SIG-M5 treated with dmso at 0.1 percent for 504 hours (cell line): ENCODE data around the gene ATP8B3.

Source experiments
- DNase-seq: peaks from one replicate; lab custom pipeline; 2025; ENCODE audit not compliant: unreplicated experiment; lab: John Stamatoyannopoulos, UW

ATP8B3 gene

DNA sequence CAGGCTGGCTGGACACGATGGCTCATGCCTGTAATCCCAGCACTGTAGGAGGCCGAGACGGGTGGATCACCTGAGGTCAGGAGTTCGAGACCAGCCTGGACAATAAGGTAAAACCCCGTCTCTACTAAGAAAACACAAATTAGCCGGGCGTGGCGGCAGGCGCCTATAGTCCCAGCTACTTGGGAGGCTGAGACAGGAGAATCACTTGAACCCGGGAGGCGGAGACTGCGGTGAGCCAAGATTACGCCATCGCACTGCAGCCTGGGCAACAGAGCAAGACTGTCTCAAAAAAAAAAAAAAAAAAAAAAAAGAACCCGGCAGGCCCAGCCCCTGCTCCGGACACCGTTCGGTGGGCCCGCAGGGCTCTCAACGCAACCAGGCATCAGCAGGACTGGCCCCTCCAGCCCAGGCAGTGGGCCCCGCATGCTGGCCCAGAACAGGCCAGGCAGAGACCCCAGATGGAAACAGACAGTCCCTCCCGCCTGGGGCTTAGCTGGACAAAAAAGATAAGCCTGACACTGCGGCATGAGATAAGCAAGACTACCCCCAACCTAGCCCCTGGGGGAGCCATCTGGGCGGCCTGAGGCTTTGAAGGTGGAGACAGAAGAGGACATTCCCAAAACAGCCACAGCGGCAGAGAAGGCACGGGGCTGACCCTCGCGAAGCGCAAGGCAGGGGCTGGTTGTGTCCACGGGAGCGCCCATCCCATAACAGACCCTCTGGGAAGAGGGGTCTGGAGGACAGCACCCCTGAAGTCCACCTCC is 24.6 kb upstream of the ATP8B3 start:
- no peak for DNase-seq

DNA sequence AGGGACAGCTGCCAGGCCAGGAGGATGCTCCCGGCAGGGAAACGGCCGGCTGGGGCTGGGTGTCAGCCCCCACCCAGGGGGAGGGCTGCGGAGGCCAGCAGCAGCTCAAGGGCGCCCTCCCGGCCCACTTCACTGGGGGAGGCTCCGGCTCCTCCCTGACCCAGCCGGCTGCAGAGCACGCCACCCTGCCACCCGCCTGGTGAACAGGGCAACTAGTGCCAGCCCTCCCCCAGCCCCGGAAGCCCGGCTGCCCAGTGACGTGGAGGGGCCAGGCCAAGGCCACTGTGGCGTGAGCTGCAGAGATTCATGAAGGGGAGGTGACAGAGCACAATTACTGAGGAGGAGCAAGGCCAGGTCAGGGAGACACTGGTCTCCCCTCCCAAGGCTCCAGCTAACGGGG is 21.5 kb upstream of the ATP8B3 start:
- no peak for DNase-seq

DNA sequence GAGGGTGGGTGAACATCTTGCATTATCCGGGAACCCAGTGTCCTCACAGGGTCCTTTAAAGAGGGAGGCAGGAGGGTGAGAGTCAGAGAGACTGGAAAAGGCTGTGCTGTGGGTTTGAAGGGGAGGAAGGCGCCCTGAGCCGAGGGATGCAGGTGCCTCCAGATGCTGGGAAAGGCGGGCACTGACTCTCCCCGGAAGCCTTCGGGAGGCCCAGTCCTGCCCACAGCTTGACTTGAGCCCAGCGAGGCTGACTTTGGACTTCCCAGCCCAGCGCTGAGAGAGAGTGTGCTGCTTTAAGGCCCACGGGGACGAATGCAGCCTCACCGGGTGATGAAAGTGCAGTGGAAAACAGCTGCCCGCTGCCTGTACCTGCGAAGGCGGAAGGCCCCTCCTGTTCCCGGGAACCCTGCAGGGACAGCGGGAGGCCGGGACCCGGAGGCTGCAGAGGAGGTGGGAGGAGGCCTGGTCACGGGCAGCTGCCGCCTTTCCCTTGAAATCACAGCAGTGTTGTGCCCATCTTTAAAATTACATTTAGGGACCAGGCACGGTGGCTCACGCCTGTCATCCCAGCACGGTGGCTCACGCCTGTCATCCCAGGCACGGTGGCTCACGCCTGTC is 20.1 kb upstream of the ATP8B3 start:
- no peak for DNase-seq

DNA sequence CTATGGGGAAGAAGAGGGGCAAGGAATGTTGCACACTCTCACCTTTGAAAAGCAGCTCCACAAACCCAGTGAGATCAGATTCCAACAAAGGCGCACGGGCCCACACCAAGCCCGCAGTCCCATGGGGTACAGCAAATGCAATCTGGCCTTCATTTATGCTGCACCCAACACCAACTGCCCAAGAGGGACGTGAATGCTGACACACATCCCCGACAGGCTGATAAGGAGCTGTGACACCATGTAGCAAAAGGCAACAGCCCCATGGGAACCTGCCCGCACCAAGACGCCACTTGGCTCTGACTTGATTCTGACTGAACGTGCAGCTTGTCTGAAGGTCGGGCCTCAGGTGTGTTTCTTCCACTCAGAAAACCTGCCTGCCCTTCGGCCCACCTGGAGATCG is 18.9 kb upstream of the ATP8B3 start:
- DNase-seq: no peak

DNA sequence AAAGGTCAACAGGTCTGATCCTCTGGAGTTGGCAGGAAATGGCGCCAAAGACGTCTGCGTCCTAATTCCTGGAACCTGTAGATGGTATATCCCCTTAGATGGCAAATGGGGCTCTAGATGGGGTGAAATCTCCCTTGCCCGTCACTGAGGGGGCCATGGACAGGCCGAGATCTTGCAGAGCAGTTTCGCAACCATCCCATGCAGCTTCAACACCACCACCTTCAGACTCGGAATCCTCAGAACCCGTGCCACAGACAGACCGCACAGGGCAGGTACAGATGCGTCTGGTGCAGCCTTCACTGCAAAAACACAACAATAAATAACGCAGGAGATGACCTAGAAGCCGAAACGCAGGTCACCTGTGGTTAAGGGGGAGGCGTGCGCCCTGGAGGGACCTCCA is 18.5 kb upstream of the ATP8B3 start:
- DNase-seq: no peak

DNA sequence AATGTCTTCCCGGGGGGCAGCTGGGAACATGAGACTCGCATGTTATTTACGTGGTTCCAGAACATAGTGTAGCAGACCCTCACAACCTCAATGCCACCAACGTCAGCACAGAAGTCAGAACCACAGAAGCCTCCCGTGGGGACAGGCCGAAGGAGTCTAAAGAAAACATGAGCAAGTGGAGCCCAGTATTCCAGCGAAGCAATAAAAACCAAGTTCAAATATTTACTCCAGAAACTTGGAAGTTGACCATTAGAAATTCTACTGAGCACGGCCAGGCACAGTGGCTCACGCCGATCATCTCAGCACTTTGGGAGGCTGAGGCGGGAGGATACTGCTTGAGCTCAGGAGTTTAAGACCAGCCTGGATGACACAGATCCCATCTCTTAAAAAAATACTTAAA is 17.9 kb upstream of the ATP8B3 start:
- DNase-seq: no peak

DNA sequence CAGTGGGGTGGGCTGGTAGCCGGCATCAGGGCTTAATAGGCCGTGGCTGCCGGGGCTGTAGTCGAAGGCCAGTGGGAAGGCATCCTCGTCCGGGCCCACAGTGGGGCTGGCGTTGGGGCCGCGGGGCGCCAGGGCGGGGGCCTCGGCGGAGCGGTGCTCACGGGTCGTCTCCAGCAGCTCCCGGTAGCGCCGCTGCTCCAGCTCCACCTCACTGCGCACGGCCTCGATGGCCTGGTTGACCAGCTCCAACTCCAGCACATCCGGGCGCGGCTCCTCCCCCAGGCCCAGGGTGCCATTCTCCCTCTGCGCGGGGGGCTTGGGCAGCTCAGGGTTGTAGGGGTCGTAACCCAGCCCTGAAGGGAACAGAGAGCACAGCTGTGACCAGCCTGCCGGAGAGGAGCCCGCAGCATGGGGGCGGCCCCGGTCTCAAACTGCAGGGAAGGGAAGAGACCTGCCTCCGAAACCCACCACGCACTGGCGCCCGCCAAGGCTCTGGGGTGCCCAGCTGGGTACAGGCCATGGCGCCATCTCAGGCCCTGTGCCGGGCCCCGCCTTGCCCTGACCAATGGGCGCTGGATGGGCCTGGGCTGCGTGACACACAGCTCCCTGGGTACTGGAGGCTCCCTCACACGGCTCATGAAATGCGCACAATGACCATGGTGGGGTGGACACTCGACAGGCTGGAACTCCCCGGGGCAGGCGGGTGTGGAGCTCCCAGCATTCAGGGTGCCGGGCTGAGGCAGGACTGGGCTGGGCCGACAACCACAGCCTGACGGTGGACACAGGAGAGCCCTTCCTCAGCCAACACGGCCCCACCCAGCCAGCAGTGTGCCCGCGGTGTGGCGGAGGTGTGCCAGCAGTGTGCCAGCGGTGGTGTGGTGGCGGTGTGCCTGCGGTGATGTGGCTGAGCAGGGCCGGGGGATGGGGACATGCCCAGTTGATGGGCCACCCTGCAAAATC is 16.5 kb upstream of the ATP8B3 start:
- DNase-seq: no peak

DNA sequence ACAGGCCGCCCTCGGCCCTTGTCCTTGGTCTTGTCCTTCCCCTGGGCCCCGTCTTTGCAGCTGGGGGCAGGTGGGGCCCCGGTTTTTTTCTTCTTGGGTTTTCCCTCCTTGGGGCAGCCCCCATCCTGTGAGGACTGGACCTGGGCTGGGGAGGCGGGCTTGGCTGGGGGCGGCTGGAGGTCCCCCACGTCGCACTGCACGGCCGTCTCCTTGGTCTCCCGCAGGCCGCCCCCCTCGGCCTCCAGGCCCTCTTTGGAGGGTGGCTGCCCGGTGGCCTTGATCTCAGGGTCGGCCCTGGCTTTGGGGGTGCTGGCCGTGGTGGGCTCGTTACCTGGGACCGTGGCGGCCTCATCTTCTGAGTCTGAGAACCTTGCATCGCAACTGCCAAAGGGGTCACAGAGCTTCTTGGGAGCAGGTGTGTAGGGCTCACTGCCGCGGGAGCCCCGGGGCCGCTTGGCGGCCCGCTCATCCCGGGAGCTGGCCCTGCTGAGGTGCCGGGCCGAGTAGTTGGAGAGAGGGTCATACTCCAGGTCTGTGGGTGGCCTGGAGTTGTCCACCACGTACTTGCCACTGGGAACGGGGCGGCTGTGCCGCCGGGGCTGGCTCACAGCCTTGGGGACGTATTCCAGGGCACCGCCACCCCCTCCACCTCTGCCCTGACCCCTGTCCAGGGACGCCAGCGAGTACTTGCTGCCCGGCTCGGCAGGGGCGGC is 15.6 kb upstream of the ATP8B3 start:
- DNase-seq: no peak

DNA sequence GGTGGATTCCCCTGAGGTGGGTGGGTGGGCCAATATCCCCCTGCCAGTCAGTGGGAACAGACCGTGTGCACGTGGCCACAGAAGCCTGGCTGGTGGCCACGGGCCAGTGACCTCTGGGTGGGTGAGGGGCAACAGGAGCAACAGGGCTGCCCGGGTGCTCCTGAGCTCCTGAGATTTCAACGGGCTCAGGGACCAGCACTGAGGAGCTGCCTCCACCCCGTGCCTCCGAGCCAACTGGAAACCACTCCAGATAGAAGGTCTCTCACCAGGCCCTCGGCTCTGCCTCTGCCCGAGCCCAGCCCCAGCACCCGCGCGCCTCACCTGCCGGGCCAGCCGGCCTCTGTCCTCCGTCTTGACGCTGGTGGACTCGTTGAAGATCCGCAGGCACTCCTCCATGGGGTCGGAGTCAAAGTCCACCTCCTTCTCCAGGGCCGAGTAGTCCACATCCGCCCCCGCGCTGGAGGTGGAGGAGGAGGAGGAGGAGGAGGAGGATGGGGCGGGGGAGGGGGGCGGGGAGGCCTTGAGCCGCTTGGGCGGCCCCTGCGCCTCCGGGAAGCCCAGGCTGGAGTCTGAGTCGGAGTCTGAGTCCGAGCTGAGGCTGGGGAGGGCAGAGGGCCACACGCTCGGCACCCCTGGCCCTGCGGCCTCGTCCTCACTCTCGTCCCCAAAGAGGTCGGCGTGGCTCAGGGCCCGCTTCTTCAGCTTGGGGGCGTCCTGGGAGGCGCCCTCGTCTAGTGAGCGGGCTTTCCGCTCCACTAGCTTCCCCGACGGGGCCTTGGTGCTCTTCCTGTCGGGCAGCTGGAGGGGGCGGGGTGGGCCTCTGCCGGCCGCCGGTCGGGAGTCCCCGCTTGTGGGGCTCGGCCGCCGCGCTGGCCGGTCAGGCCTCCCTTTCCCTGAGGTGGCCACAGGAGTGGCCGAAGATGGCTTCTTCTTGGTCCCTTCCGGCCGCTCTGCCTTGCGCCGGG is 14.8 kb upstream of the ATP8B3 start:
- no peak for DNase-seq

DNA sequence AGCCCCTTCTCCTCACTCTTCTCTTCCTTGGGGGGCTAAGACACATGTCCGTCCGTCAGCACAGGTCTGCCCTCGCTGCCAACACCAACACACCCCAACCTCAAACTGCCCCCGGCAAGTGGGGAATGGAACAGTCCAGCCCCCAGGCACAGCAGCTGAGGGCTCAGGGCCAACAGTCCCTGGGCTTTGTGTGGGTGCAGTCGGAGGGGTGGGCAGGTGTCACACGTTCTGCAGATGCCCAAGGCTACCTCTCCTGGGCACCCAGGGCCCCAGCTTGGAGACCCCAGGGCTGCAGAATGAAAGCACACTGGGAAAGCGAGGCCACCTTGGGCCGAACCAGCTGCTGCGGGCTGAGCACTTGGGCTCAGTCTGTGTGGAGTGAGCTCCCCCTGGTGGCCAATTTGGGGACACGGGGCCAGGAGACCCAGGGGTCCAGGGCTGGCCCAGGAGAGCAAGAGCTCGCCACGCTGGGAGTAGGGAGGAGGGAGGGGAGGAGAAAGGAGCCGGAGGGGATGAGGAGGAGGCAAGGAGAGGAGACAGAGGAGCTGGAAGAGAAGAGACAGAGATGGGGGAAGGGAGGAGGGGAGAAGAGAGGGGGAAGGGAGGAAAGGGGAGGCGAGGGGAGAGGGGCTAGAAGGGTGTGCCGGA is 14.0 kb upstream of the ATP8B3 start:
- peak; percentile 15 for DNase-seq

DNA sequence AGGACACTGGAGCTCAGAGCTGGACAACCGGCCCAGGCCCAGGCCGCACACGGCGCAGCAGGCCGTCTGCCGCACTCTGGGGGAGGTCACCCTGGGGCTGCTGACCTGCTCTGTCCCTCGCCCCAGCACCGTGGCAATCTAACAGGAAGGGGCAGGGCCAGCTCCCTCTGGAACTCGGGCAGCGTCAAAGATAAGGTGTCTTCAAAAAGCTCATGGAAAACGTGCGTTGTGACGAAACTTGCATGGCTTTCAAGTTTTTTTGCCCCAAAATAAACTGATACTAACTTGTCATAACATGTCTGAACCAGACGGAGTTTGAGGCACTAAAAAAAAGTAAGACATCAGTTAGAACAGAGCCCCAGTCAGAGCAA is 12.2 kb upstream of the ATP8B3 start:
- no peak for DNase-seq

DNA sequence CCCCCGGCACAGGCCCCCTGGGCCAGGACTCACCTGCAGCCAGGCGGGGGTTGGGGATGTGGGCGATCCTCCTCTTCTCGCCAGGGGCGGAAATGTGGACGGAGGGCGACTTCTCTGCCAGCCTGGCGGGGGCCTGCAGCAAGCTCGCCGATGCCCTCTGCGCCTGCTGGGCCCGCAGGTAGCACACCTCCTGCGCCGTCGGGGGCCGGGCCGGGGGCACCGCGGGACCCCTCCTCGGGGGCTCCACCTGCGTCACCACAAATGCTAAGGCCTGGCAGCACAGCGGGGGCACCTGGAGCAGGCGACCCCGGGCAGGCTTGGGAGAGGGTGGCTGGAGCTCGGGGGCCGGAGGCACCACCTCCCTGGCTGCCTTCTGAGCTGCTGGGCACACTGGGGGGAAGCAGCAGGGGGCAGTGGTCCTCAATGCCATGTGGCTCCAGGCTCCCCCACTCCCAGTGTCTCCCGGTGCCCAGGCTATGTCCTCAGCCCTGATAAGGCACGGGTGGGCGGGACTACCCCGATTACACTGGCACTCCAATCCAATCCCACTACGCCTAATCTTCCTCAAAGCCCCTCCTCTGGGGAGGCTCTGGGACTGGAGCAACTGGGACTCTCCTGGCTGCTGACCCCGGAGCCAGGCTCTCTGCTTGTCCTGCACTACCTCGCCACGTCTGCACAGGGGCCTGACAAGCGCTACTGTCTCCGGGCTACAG is 11.6 kb upstream of the ATP8B3 start:
- no peak for DNase-seq

DNA sequence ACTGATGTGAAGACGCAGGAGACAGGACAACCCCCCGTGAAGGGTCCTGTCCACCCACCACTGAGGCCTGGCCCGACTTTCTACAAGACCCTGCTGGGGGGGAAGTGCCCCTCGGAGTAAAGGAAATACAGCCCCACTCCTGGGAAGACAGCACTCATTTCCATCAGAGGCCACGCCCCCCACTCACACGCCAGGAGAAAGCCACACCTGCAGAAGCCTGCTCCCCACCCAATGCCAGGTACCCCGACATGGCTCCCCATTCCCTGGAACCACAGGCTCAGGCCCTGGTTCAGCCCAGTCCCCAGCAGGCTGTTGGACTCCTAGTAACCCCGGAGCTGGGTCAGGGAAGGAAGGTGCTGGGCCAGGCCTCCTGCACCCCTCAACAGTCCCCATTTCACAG is 10.9 kb upstream of the ATP8B3 start:
- DNase-seq: no peak

DNA sequence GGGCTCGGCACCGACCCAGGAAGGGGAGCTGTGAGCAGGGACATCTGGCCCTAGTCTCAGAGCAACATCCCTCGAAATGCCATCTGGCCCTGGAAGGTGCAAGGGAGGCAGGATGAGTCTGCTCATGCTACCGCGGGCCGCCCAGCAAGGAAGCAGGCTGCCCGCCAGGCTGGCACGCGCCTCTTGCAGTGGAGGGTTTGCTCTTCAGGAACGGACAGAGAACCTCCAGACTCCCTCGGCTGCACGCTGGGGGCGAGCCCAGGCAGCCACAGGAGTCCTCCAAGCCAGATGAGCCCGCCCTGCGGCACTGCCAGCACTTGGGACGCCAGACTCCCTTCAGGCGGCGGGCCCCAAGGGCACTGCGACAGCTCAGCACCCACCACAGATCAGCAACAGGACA is 10.1 kb upstream of the ATP8B3 start:
- no peak for DNase-seq

DNA sequence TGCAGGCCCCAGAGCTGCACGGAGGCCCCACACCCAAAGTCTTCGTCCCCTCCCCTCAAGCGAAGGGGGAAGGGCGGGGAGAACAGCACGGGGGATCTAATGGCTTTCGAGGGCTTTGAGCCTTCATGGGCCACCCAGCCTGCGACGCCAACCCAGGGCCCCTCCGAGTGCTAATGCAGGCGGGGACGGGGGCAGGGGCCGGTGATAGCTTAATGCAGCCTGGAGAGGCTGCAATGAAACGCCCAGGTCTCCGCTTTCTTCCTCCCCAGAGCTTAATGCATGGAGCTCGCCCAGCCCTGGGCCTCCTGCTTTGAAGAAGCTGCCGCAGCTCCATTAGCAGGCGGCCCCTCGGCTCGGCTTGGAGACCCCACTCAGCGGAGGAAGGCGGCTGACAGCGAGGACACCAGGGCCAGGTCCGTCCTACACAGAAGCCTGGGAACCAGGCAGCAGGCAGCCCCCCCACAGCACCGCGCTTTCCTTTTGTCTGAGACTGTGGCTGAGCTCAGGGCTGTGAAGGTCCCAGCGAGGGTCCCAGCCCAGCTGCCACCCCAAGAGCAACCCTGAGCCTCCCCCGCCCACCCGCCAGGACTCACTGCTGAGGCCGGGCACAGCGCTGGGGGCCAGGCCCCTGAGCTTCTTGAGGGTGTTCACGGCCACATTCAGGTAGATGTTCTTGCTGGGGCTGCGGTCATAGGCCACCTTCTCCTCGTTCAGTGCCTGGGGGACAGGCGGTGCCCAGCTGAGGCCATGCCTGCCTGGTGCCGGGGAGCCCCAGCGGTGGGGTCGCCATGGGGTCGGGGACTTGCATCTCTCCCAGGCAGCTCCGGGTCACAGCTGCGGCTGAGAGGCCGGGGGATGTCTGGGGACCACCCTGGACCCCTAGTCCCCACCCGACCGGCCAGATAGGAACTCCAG is 7.5 kb upstream of the ATP8B3 start:
- DNase-seq: no peak

DNA sequence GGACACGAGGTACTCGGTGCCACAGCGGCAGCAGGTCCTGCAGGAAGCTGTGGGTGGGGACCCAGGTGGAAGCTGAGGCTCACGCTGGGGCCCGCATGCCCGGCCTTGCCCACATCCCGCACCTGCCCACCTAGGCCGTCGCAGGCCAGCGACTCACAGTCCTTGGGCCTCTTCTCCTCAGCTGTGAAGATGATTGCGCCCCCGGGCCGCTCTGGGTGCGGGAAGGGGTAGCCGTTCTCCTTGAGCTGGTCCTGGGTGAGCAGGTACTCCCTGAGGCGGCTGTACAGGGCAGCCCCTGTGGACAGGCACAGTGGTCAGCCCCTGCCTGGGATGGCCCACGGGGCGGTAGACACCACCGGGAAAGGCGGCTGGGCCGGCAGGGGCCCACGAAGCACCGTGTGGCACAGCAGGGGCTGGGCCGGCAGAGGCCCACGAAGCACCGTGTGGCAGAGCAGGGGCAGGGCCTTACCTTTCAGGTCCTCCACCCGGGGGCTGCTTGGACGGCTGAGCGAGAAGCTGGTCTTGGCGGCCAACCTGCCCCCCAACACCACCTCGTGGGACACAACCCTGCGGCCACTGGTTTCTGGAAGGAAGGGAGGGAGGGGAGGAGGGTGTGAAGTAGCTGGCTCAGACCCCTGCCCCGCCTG is 6.6 kb upstream of the ATP8B3 start:
- DNase-seq: no peak

DNA sequence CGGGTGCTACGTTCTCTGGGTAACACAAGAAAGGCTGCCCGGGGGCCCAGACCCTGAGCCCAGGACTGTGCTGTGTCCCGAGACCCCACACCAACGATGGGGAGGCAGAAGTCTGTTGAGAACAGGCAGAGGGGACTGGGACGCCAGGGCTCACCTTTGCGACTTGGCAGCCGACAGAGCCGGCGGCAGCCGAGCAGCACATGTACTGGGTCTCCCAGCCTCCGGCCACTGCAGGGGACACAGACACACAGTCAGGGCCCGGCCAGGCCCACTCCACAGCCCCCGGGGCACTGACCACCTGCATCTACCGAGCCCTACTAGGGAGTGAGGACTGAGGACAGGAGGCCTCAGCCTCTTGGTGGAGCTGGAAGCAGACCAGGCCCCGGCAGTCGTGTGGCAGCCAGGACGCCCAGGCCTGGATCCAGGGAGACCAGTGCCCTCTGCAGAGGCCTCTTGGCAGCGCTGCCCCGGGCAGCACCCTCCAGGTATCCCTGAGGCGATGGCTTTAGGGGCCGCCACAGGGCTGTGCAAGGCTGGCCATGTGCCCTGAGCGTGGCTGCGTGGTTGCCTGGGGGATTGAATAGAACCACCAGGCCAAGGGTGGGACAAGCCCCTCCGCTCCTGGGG is 5.6 kb upstream of the ATP8B3 start:
- DNase-seq: no peak
